ACC112 (cell line): ENCODE data around the gene SLMAP.
"Not testable (repeated sequence)": the region's sequence is repeated elsewhere in the genome, so short reads cannot be mapped to it uniquely, and the experiment has no call there.

ENCODE experiments used
- H2AFZ ChIP-seq: fragments of 200-600 bp; sonication (generic); one replicate; pipeline ENCODE4 v1.6.0; 2017; ENCODE audit warnings: antibody characterized with exemption, low read length; ENCODE audit not compliant: unreplicated experiment
- H3K27ac ChIP-seq: fragments of 200-600 bp; sonication (generic); 2 replicates; pipeline ENCODE4 v1.5.1; 2014; ENCODE audit warnings: low read depth, mild to moderate bottlenecking, antibody characterized with exemption, low read length, moderate library complexity
- H3K27me3 ChIP-seq: fragments of 200-600 bp; sonication (generic); 2 replicates; pipeline ENCODE4 v1.6.1; 2014; ENCODE audit warnings: mild to moderate bottlenecking, antibody characterized with exemption, low read length, moderate library complexity, mixed read lengths; ENCODE audit not compliant: insufficient read depth
- H3K36me3 ChIP-seq: fragments of 200-600 bp; sonication (generic); 2 replicates; pipeline ENCODE4 v1.6.1; 2016; ENCODE audit warnings: mild to moderate bottlenecking, antibody characterized with exemption, low read length, moderate library complexity, mixed read lengths; ENCODE audit not compliant: insufficient read depth
- H3K4me1 ChIP-seq: fragments of 200-600 bp; sonication (generic); one replicate; pipeline ENCODE4 v1.6.1; 2016; ENCODE audit warnings: low read length, mixed read lengths; ENCODE audit not compliant: insufficient read depth, unreplicated experiment, control insufficient read depth
- H3K4me3 ChIP-seq: fragments of 200-600 bp; sonication (generic); 2 replicates; pipeline ENCODE4 v1.5.1; 2014; ENCODE audit warnings: mild to moderate bottlenecking, low read depth, low read length
- H3K79me2 ChIP-seq: fragments of 200-600 bp; sonication (generic); one replicate; pipeline ENCODE4 v1.6.0; 2016; ENCODE audit warnings: low read length; ENCODE audit not compliant: control insufficient read depth, unreplicated experiment, insufficient read depth

SLMAP gene

GRCh38 chr3:57792198-57792597 is 36.1 kb downstream of the SLMAP start:
- H3K4me1 ChIP-seq: peaks cover 49% of the 10 kb centered on the region
- peaks cover 73% of the 10 kb centered on the region for H3K79me2 ChIP-seq
- H3K27ac ChIP-seq: no peak overlapping the region
- no peak overlapping the region for H3K4me3 ChIP-seq
- no peak overlapping the region for H2AFZ ChIP-seq
- no peaks in the 10 kb centered on the region for H3K27me3 ChIP-seq
- no peaks in the 10 kb centered on the region for H3K36me3 ChIP-seq

- H3K27ac ChIP-seq: peak overlapping the region; percentile 80
Measured at GRCh38 chr3:57793737-57794187, 37.7 kb downstream of the SLMAP start.

DNA sequence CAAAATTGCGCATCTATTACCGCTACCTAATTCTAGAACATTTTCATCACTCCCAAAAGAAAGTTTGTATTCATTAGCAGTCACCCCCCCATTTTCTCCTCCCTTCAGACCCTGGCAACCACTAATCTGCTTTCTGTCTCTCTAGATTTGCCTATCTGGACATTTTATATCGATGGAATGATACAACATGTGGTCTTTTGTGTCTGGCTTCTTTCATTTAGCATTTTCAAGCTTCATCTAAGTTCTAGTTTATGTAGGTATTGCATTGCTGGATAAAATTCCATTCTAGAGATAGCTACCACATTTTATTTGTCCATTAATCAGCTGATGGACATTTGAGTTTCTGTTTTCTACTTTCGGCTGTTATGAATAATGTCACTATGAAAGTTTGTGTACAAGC is 38.4 kb downstream of the SLMAP start:
- H3K27me3 ChIP-seq: no peaks in the 10 kb centered on the region
- H3K27ac ChIP-seq: peak overlapping the region; percentile 80
- H2AFZ ChIP-seq: peak overlapping the region; percentile 9
- H3K4me3 ChIP-seq: peak overlapping the region; percentile 61
- no peaks in the 10 kb centered on the region for H3K36me3 ChIP-seq
- H3K4me1 ChIP-seq: peaks cover 39% of the 10 kb centered on the region
- peaks cover 68% of the 10 kb centered on the region for H3K79me2 ChIP-seq

More at GRCh38 chr3:57793737-57794187, 37.7 kb downstream of the SLMAP start:
- Histone ChIP-seq H3K36me3 (no peaks in the 10 kb centered on the region), H3K4me1 (peaks cover 39% of the 10 kb centered on the region), H3K79me2 (peaks cover 69% of the 10 kb centered on the region), H3K4me3 (peak overlapping the region; percentile 61), H2AFZ (peak overlapping the region; percentile 9), H3K27me3 (no peaks in the 10 kb centered on the region)

DNA sequence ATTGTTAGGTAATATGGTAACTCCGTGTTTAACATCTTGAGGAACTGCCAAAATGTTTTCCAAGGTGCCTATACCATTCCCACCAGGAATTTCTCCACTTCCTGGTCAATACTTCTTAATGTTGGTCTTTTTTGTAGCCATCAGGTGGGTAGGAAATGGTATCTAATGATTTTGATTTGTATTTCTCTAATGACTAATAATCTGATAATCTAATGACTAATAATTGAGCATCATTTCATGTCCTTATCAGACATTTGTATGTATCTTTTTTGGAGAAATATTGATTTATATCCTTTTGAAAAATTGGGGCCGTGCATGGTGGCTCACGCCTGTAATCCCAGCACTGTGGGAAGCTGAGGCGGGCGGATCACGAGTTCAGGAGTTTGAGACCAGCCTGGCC is 38.8 kb downstream of the SLMAP start:
- H3K27ac ChIP-seq: peak overlapping the region; percentile 80
- no peak overlapping the region for H2AFZ ChIP-seq
- no peaks in the 10 kb centered on the region for H3K36me3 ChIP-seq
- H3K4me1 ChIP-seq: peaks cover 39% of the 10 kb centered on the region
- H3K4me3 ChIP-seq: 0 out of 2 replicates have a peak overlapping the region, but pooled peaks have one; percentile 28
- peaks cover 71% of the 10 kb centered on the region for H3K79me2 ChIP-seq
- H3K27me3 ChIP-seq: no peaks in the 10 kb centered on the region

DNA sequence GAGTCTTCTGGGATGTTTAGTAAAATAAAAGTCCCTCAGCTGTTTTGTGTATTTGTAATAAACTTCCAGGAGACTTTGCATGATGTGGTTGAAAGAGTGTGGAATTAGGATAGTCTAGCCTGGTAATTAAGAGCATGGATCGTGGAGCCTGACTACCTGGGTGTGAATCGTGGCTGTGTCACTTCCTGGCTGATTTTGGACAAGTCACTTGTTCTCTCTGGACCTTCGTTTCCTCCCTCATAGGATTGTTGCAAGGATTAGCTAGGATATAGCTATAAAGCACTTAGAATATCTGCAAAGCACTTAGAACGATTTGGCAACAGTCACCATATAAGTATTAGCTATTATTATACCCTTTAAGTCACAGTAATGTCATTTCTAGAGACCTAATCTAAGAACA is 40.2 kb downstream of the SLMAP start:
- H3K4me3 ChIP-seq: peak overlapping the region; percentile 17; the same call in 1 of the 2 replicates
- H2AFZ ChIP-seq: peak overlapping the region; percentile 43
- H3K27ac ChIP-seq: 0 out of 2 replicates have a peak overlapping the region, but pooled peaks have one; percentile 15
- no peaks in the 10 kb centered on the region for H3K27me3 ChIP-seq
- H3K79me2 ChIP-seq: peaks cover 75% of the 10 kb centered on the region
- H3K4me1 ChIP-seq: peaks cover 40% of the 10 kb centered on the region
- no peaks in the 10 kb centered on the region for H3K36me3 ChIP-seq

GRCh38 chr3:57797701-57798487 is 41.8 kb downstream of the SLMAP start:
- peaks cover 55% of the 10 kb centered on the region for H3K4me1 ChIP-seq
- H2AFZ ChIP-seq: no peak overlapping the region
- no peaks in the 10 kb centered on the region for H3K27me3 ChIP-seq
- H3K4me3 ChIP-seq: no peak overlapping the region
- H3K27ac ChIP-seq: no peak overlapping the region
- H3K36me3 ChIP-seq: no peaks in the 10 kb centered on the region
- H3K79me2 ChIP-seq: peaks cover 74% of the 10 kb centered on the region

DNA sequence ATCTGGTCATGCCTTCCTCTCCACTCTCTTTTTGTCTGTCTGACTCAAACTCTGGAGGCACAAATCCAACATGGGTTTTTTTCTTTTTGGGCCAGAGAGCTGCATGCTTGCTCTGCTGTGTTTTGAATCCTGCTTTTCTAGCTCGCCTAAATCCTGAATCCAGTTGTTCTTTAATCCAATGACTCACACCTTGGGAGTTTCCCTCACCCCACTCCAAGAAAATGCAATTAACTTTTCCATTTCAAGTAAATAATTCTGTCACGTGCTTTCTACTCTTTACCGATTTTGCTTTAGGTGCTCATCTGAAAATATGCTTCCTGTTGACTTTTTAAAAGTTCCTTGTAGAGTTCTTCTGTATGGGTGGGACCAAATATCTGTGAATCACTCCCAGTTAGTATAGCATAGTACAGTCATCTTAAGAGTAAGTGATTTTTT is 47.6 kb downstream of the SLMAP start:
- Histone ChIP-seq H3K4me1 (peaks cover 50% of the 10 kb centered on the region), H3K27me3 (no peaks in the 10 kb centered on the region), H3K79me2 (peaks cover 70% of the 10 kb centered on the region), H3K4me3 (peak overlapping the region; percentile 62), H2AFZ (no peak overlapping the region), H3K36me3 (no peaks in the 10 kb centered on the region), H3K27ac (peak overlapping the region; percentile 79)

DNA sequence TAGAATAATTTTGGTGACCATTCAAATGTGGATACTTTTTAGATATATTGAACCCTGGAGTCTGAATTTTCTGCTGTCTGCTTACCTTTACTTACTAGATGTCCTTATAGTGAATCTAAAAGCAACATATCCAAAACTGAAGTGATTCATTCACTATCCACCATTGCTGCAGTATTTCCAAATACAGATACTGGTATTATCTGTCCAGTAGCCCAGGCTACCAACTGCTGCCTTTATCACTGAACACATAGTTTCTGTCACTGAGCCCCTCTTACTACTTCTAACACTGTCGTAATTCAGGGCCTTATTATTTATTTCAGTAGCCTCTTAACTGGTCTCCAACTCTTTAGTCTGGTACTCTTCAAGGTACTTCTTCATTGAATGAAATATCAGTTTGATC is 49.2 kb downstream of the SLMAP start:
- peaks cover 73% of the 10 kb centered on the region for H3K79me2 ChIP-seq
- no peak overlapping the region for H2AFZ ChIP-seq
- H3K4me3 ChIP-seq: no peak overlapping the region
- peaks cover 50% of the 10 kb centered on the region for H3K4me1 ChIP-seq
- no peaks in the 10 kb centered on the region for H3K27me3 ChIP-seq
- H3K36me3 ChIP-seq: no peaks in the 10 kb centered on the region
- H3K27ac ChIP-seq: peak overlapping the region; percentile 61

GRCh38 chr3:57805674-57806073 is 49.6 kb downstream of the SLMAP start:
- Histone ChIP-seq H3K79me2 (peaks cover 73% of the 10 kb centered on the region), H3K4me3 (no peak overlapping the region), H2AFZ (no peak overlapping the region), H3K27ac (peak overlapping the region; percentile 61), H3K4me1 (peaks cover 50% of the 10 kb centered on the region), H3K27me3 (no peaks in the 10 kb centered on the region), H3K36me3 (0 out of 2 replicates have a peak, but pooled peaks cover 4% of the 10 kb centered on the region)

DNA sequence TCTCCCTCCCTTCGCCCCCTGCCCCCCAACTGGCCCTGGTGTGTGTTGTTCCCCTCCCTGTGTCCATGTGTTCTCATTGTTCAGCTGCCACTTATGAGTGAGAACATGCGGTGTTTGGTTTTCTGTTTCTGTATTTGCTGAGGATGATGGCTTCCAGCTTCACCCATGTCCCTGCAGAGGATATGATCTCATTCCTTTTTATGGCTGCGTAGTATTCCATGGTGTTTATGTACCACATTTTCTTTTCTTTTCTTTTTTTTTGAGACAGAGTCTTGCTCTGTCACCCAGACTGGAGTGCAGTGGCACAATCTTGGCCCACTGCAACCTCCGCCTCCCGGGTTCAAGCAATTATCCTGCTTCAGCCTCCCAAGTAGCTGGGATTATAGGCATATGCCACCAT is 50.1 kb downstream of the SLMAP start:
- peaks cover 72% of the 10 kb centered on the region for H3K79me2 ChIP-seq
- H2AFZ ChIP-seq, H3K27me3 ChIP-seq, H3K27ac ChIP-seq, H3K36me3 ChIP-seq, H3K4me3 ChIP-seq: not testable (repeated sequence)
- H3K4me1 ChIP-seq: peaks cover 46% of the 10 kb centered on the region
